Measurements from ENCODE around the gene ANKRD30B. TPM values are rescaled to one million over a fixed set of nuclear protein-coding genes. Genes with fewer than 3 reads are reported as not detected.
"Not testable (repeated sequence)": the region's sequence is repeated elsewhere in the genome, so short reads cannot be mapped to it uniquely, and the experiment has no call there.

The ANKRD30B gene
- total and polyA plus RNA-seq, 9 of the 15 experiments (the other 6 are each of a cell fraction or from before 2014, with no cell fraction given), result not detected

DNA sequence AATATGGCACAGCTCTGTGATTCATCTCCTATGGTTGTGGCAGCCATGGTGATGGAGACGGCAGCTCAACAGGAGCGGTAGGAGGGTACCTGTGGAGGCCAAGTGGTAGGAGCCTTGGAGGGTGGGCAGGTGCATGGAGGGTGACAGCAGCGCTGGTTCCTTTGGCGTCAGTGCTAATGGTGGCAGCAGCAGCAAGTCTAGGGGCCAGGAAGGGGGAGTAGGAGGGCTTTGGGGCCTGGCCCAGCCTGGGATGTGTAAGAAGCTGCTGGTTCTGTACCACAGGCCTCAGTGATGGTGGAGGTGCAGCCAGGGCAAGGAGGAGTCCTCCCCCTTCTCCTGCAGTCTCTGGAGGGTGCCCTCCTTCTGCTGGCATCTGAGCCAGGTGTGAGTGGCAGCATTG, 120.0 kb downstream of the ANKRD30B start:
- ATAC-seq; BruUV-seq (replicated peaks); CTCF ChIA-PET (ENCODE audit: low intra/inter-chr PET ratio); H3K36me3 ChIP-seq (ENCODE audit: control insufficient read depth, insufficient read depth, low read length); H2AFZ ChIP-seq (ENCODE audit: low read depth, low read length); DNase-seq (ENCODE audit: extremely low read depth in 1 of 4, low spot score in 3 of 4); H3K4me1 ChIP-seq (replicated peaks in 1 of 2; ENCODE audit: control insufficient read depth in 2 of 2, insufficient read depth in 2 of 2, low read length in 2 of 2); H3K4me2 ChIP-seq (ENCODE audit: insufficient read depth, low read length); H3K79me2 ChIP-seq (ENCODE audit: control insufficient read depth, insufficient read depth, low read length); H3K27me3 ChIP-seq (ENCODE audit: control insufficient read depth in 2 of 2, insufficient read depth in 2 of 2, low read length in 2 of 2); H3K9me1 ChIP-seq (ENCODE audit: control insufficient read depth, insufficient read depth, low read length); H4K20me1 ChIP-seq (replicated peaks; ENCODE audit: control insufficient read depth, insufficient read depth, low read length); H3K27ac ChIP-seq (ENCODE audit: extremely low read depth, low read depth, low read length); H3K9me3 ChIP-seq (replicated peaks; ENCODE audit: control insufficient read depth, insufficient read depth, low read depth, low read length); H3K4me3 ChIP-seq; in situ Hi-C loops (cut with MboI); FAIRE-seq; POLR2A ChIA-PET; intact Hi-C loops (cut with micrococcal nuclease); H3K9ac ChIP-seq (ENCODE audit: insufficient read depth in 1 of 2, low read depth in 2 of 2, low read length in 2 of 2): not testable (repeated sequence)
- 0% methylated on average over 2 of the region's 4 CpGs for whole genome bisulfite sequencing (ENCODE audit: insufficient coverage, low coverage, missing lambda C conversion rate)

GRCh38 chr18:14868825-14869224, 120.9 kb downstream of the ANKRD30B start:
- intact Hi-C loops (cut with micrococcal nuclease); H3K27me3 ChIP-seq (ENCODE audit: control insufficient read depth in 2 of 2, insufficient read depth in 2 of 2, low read length in 2 of 2); ATAC-seq; POLR2A ChIA-PET; H3K9me3 ChIP-seq (replicated peaks; ENCODE audit: control insufficient read depth, insufficient read depth, low read depth, low read length); H3K9me1 ChIP-seq (ENCODE audit: control insufficient read depth, insufficient read depth, low read length); H3K36me3 ChIP-seq (ENCODE audit: control insufficient read depth, insufficient read depth, low read length); H3K79me2 ChIP-seq (ENCODE audit: control insufficient read depth, insufficient read depth, low read length); H3K9ac ChIP-seq (ENCODE audit: insufficient read depth in 1 of 2, low read depth in 2 of 2, low read length in 2 of 2); H4K20me1 ChIP-seq (replicated peaks; ENCODE audit: control insufficient read depth, insufficient read depth, low read length); DNase-seq (ENCODE audit: extremely low read depth in 1 of 4, low spot score in 3 of 4); CTCF ChIA-PET (ENCODE audit: low intra/inter-chr PET ratio); BruUV-seq (replicated peaks); H3K4me2 ChIP-seq (ENCODE audit: insufficient read depth, low read length); H3K27ac ChIP-seq (ENCODE audit: extremely low read depth, low read depth, low read length); H3K4me3 ChIP-seq; in situ Hi-C loops (cut with MboI); FAIRE-seq; H3K4me1 ChIP-seq (replicated peaks in 1 of 2; ENCODE audit: control insufficient read depth in 2 of 2, insufficient read depth in 2 of 2, low read length in 2 of 2); H2AFZ ChIP-seq (ENCODE audit: low read depth, low read length): not testable (repeated sequence)
- WGBS (ENCODE audit: insufficient coverage, low coverage, missing lambda C conversion rate), result 0% methylated on average over 1 of the region's 4 CpGs

DNA sequence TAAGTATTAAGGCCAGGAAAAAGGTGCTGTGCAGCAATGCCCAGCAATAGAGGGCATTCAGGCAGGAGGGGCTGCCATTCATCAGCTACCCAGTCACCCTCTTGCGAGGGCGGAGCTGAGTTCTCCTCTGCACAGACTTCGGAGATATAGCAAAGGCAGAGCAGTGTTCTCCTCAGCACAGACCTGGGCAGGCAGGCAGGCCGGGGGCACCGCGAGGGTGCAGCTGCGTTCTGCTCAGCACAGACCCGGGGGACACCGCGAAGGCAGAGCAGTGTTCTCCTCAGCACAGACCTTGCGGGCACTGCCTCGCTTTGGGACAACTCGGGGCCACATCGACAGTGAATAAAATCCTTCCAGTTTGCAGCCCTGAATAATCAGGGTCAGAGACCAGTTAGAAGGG, 130.9 kb downstream of the ANKRD30B start:
- POLR2A ChIA-PET; H3K9me1 ChIP-seq (ENCODE audit: control insufficient read depth, insufficient read depth, low read length); H4K20me1 ChIP-seq (replicated peaks; ENCODE audit: control insufficient read depth, insufficient read depth, low read length); H3K9me3 ChIP-seq (replicated peaks; ENCODE audit: control insufficient read depth, insufficient read depth, low read depth, low read length); BruUV-seq (replicated peaks); CTCF ChIA-PET (ENCODE audit: low intra/inter-chr PET ratio); DNase-seq (ENCODE audit: extremely low read depth in 1 of 4, low spot score in 3 of 4); FAIRE-seq; H3K27me3 ChIP-seq (ENCODE audit: control insufficient read depth in 2 of 2, insufficient read depth in 2 of 2, low read length in 2 of 2); H3K4me3 ChIP-seq; H3K79me2 ChIP-seq (ENCODE audit: control insufficient read depth, insufficient read depth, low read length); H3K27ac ChIP-seq (ENCODE audit: extremely low read depth, low read depth, low read length); H3K36me3 ChIP-seq (ENCODE audit: control insufficient read depth, insufficient read depth, low read length); H3K9ac ChIP-seq (ENCODE audit: insufficient read depth in 1 of 2, low read depth in 2 of 2, low read length in 2 of 2); in situ Hi-C loops (cut with MboI); H3K4me2 ChIP-seq (ENCODE audit: insufficient read depth, low read length); H2AFZ ChIP-seq (ENCODE audit: low read depth, low read length); intact Hi-C loops (cut with micrococcal nuclease); ATAC-seq; H3K4me1 ChIP-seq (replicated peaks in 1 of 2; ENCODE audit: control insufficient read depth in 2 of 2, insufficient read depth in 2 of 2, low read length in 2 of 2): not testable (repeated sequence)
- 0% methylated on average over 10 of the region's 14 CpGs for WGBS (ENCODE audit: insufficient coverage, low coverage, missing lambda C conversion rate)
